HG02943 (cell line): ENCODE results near the gene NRL.

ENCODE experiments used
- ATAC-seq: cut with Tn5 transposase; IDR thresholded peaks from one replicate; pipeline ENCODE4 v1.9.1; 2021; ENCODE audit warnings: mild to moderate bottlenecking, low read depth, moderate library complexity; ENCODE audit not compliant: unreplicated experiment

The NRL gene

DNA sequence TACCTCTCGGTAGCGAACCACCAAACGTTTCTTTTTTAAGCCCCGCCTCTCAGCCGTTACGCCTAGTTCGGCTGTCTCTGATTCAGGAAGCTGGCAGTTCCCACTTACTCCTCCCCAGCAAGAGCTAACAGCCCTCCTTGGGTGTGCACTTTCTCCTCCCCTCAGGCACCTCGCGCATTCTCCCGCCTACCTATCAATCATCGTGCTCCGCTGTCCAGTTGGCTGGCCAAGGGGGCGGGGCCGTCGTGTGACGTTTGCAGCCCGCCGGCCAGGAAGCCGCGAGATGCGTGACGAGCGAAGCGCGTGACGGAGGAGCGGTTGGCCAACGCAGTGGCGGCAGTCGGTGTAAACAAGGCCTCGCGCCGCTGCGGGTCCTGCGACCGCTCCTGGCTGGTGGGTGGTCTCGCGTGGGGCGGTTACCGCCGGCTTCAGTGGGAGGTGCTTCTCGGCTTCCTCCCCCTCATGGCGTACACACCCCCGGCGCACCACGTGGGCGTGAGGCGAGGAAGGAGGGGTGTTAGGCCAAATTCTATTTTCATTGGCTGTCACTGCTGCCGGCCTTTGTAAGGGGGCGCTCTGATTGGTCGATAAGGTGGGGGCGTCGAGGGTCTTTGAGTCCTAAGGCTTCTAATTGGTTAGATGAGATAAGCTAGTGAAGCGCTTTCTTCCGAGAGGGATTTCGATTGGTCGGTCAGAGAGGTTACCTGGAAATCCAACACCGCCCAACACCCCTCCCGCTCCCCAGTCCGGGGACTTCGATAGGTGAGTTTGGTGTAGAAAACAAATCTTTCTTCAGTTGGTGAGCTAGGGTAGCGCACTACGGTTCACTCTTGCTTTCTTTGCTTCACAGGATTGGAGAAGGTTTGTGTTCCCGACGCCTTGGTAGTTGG is at the start of gene NRL, which contains the start of gene DCAF11:
NRL (minus strand) TSS at position 418 of the 890 bp plus-strand sequence. CDS start 32,101 bp downstream, outside the sequence.
DCAF11 (plus strand) TSS at position 246 of the 890 bp plus-strand sequence. CDS start 818 bp downstream, outside the sequence.
- peak; percentile 83 for ATAC-seq

DNA sequence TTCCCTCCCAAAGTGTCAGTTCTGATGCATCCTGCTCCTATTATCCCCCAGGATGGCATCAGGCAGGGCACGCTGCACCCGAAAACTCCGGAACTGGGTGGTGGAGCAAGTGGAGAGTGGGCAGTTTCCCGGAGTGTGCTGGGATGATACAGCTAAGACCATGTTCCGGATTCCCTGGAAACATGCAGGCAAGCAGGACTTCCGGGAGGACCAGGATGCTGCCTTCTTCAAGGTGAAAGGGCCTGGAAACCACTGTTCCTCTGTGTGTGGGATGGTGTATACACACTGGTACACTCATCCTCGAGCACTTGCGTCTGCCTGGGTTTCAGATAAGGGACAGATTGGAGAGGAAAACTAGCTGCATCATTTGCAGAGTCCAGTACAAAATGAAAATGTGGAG is 47.3 kb upstream of the NRL start:
- ATAC-seq, result no peak

DNA sequence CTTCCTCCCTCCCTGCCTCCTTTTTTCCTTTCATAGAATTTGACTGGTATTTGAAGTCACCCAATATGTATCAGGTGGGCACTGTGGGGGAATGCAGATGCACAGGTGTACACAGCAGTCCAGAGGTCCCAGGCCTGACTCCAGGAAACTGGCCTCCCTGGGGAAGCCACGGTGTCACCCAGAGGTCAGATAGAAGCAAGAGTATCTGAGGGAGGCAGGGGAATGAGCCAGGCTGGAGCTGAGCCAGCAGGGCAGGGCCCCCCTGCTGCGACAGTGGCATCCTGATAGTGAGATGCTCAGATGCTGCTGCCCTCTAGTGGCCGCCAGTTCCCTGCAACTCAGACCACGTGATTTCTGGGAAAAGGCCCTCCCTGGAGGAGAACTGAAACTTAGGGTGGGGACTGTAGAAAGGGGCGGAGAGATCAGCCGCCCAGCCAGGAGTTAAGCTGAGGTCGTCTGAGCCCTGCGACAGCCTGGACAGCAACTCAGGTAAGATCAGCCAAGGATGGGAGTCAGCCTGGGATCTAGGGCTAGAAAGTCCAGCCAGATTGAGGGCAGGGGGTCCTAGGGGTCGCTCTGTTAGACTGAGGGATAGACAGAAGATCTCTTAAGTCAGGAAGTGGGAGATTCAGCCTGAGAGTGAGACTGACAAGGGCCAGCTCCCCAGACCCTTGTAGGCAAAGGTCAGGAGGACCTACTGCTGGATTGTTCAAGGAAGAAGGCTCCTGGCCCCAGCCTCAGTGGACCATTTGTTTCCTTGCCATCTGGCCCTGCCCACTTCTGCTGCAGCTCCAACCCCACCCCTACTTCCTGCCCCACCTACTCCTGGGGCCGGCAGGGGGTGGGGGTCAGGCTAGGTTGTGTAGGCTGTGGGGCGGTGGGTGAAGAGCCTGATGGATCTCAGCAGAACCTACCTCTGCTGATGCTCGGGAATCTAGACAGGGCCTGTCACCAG is 46.4 kb upstream of the NRL start, which contains the start of gene IRF9:
IRF9 (plus strand) TSS at position 416 of the 955 bp plus-strand sequence. CDS start 880 bp downstream, outside the sequence.
- peak; percentile 80 for ATAC-seq

DNA sequence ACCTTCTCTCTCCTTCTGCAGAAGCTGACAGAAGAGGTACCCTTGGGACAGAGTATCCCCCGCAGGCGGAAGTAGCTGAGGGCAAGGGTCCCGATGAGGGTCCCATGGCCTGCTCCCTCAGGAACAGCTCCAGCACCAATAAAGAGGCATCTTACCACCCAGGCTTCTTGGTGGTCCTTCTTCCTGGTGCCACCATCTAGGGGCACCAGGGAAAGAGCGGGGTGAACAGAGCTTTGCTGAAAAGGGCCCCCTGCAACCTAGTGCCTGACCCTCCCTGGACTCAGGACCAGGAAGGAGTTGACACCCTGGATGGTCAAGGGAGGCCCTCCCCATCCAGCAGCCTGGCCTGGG is 45.7 kb upstream of the NRL start:
- ATAC-seq, result no peak

DNA sequence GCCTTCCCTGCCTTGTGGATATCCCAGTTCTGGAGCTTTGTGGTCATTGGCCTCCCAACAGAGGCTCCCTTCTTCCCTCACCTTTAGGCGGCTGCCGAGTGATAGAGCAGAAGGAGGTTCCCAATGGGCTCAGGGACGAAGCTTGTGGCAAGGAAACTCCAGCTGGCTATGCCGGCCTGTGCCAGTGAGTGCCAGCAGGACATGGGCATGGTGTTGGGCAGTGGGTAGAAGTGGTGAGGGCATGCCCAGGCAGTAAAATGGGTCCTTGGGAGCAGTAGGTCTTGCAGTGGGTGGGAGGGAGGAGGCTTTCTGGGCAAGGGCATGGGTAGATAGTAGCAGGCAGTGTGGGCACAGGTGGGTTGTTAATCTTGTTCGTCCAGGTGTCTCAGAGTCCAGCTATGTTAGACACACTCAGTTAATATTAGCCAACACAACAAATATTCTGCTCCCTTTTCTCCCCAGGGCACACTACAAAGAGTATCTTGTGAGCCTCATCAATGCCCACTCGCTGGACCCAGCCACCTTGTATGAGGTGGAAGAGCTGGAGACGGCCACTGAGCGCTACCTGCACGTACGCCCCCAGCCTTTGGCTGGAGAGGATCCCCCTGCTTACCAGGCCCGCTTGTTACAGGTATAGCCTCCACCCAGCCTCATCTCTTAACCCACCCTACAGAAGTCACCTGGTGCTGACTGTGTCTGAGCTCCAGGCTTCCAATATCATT is 45.2 kb upstream of the NRL start:
- ATAC-seq, result no peak

DNA sequence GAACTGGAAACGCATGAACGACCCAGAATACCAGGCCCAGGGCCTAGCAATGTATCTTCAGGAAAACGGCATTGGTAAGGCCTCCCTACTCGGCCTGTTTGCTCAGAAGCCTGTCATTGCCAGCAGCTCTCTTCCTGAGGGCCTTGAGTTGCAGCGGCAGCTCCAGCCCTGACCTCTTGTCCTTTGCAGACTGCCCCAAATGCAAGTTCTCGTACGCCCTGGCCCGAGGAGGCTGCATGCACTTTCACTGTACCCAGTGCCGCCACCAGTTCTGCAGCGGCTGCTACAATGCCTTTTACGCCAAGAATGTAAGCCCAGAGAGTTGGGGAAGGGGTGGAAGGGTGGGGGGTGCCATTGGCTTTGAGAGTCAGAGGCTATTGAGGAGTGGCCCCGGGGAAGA is 42.6 kb upstream of the NRL start:
- no peak for ATAC-seq

DNA sequence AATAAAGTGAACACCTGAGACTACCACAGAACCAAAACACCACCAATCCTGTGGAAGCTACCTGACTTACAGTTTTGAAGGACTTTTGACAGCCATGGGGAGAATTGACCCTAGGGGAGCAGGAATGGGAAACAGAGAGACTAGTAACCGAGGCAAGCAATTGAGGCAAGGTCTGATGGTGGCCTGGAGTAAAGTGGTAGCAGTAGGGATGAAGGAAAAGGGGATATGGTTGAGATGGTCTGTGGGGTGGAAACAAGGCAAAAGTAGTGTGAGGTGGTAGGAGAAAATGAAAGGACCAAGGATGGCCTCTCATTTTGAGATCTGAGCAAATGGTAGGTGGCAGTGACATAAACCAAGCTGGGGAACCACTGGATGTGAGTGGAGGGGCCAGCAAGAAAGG is 42.1 kb upstream of the NRL start:
- no peak for ATAC-seq

DNA sequence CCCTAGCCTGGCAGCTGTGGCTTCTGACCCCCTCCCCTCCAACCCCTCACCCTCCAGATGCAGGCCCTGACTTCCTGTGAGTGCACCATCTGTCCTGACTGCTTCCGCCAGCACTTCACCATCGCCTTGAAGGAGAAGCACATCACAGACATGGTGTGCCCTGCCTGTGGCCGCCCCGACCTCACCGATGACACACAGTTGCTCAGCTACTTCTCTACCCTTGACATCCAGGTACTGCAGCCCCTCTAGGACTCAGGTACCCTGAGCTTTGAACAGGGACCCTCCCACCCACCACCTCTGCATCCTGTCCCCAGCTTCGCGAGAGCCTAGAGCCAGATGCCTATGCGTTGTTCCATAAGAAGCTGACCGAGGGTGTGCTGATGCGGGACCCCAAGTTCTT is 40.4 kb upstream of the NRL start:
- ATAC-seq, result no peak

DNA sequence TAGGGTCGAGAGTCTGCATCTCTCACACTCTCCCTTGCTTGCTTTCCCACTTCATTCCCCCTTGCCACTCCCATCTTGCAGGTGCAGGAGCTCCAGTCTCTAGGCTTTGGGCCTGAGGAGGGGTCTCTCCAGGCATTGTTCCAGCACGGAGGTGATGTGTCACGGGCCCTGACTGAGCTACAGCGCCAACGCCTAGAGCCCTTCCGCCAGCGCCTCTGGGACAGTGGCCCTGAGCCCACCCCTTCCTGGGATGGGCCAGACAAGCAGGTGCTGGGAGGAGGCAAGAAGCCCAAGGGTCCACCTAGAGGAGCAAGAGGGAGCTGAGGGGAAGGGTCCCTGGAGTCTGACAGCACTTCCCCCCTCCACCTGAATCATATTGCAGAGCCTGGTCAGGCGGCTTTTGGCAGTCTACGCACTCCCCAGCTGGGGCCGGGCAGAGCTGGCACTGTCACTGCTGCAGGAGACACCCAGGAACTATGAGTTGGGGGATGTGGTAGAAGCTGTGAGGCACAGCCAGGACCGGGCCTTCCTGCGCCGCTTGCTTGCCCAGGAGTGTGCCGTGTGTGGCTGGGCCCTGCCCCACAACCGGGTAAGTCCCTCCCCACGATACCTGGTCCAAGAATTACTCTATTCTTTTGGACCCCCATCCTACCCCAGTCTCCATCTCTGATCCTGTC is 36.8 kb upstream of the NRL start:
- ATAC-seq, result no peak

DNA sequence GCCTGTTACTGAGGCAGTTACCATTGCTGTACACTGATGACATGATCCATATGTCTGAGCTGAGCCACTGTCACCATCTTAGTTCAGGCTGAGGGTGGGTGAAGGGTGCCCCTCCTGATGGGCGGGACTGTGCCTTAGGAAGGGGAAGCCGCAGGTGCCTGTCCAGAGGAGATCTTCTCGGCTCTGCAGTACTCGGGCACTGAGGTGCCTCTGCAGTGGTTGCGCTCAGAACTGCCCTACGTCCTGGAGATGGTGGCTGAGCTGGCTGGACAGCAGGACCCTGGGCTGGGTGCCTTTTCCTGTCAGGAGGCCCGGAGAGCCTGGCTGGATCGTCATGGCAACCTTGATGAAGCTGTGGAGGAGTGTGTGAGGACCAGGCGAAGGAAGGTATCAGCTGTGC is 36.2 kb upstream of the NRL start:
- ATAC-seq, result no peak

DNA sequence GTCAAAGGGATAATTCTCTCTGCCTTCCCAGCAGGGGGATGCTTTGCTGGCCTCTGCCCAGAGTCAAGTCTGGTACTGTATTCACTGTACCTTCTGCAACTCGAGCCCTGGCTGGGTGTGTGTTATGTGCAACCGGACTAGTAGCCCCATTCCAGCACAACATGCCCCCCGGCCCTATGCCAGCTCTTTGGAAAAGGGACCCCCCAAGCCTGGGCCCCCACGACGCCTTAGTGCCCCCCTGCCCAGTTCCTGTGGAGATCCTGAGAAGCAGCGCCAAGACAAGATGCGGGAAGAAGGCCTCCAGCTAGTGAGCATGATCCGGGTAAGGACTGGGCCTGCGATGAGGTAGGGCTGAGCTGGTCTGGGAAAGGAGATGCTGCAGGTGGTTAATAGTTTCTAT is 35.8 kb upstream of the NRL start:
- ATAC-seq, result no peak

DNA sequence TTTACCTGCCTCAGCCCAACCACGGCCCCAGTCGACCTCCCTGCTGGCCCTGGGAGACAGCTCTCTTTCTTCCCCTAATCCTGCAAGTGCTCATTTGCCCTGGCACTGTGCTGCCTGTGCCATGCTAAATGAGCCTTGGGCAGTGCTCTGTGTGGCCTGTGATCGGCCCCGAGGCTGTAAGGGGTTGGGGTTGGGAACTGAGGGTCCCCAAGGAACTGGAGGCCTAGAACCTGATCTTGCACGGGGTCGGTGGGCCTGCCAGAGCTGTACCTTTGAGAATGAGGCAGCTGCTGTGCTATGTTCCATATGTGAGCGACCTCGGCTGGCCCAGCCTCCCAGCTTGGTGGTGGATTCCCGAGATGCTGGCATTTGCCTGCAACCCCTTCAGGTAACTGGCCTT is 35.3 kb upstream of the NRL start:
- ATAC-seq, result no peak

DNA sequence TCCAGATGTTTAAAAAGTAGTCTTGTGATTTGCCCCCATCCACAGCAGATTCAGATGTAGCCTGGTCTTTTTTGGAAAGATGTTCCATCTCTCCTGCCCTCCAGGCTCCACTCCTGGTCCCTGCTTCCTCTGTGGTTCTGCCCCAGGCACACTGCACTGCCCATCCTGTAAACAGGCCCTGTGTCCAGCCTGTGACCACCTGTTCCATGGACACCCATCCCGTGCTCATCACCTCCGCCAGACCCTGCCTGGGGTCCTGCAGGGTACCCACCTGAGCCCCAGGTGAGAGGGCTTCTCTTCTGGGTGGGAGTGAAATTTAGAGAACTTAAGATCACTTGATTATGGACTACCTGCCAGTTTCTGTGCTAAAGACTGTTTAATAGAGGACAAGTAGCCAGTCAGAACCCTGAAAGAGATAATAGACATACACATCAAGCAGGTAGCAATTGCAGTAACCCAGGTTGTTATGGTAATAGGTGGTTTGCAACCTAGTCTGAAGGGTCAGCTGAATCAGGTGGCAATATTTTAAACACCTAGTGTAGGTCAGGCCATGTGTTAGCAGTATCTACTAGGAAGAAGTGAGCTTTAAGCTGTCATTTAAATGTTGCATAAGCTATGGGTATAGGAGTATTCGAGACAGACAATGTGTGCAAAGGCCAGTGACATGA is 34.7 kb upstream of the NRL start:
- ATAC-seq, result no peak

DNA sequence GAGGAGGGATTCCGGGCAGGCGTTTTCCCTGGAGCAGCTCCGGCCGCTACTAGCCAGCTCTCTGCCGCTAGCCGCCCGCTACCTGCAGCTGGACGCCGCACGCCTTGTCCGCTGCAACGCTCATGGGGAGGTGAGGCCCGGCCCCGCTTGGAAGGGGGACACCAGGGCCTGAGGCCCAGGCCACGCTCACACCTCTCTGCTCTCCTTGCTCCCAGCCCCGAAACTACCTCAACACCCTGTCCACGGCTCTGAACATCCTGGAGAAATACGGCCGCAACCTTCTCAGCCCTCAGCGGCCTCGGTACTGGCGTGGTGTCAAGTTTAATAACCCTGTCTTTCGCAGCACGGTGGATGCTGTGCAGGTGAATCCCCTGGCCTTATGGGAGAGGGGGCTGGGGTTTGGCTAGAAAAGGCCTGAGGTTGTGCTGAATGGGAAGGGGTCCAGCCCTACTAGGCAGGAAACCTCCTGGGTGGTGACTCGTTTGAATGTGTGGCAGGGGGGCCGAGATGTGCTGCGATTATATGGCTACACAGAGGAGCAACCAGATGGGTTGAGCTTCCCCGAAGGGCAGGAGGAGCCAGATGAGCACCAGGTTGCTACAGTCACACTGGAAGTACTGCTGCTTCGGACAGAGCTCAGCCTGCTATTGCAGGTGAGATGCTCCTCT is 33.1 kb upstream of the NRL start:
- ATAC-seq, result no peak

DNA sequence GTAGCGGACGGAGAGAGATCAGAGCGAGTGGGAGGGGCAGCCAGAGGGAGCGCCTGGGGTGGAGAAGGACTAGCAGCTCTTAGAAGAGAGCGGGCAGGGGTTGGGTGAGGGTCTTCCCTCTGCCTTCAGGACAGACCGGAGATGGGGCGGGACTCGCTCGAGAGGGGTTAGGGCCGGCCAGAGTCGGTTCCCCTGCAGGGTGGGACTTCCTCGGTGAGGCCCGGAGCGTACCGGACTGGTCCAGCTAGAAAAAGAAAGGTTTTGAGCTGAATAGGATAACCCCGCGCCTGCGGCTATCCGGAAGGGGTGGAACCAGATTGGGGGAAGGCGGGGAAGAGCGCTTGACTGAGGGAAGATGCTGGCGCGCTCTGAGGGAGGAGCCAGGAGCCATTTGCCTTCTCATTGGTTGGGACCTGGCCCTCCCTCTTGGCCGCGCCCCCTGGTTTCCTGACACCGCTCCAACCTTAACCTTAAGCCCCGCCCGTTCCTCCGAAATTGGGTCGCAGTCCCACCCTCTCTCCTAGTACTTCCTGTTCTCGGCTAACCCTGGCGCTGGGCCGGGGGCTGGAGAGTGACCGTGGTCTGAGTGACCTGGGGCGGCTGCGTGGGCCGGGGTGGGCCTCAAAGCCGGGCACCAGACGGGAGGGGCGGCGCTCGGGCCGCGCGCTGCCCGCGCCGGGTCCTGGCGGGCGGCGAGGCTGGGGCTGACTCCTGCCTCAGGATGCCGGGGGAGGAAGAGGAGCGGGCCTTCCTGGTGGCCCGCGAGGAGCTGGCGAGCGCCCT is 32.4 kb upstream of the NRL start, which contains the start of gene RNF31:
RNF31 (plus strand) TSS at position 521 of the 783 bp plus-strand sequence; CDS start at position 722, 201 bp downstream.
- peak; percentile 80 for ATAC-seq

DNA sequence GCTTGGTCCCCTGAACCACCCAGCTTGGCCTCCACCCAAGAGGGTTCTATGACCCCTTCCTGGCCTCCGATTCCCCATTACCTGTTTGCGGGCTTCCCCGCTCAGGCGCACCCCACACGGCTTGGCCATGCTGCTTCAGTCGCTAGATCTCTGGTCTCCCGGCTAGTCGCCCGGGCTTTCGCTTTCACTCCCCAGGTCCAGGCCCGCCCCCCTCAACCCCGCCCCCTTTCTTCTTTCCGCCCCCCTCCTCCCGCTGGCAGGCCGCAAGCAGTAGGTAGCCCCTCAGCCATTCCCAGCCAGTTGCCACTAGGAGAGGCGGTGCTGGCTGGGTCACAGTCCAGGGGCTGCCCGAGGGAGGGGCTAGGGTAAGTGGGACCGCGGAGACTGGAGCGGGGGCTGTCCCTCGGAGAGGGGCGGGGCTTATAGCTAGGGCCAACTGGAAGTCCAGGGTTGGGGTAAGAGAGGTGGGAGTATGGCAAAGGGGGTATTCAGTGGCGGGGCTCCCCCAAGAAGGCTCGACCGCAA is 31.8 kb upstream of the NRL start, which contains the start of gene PSME2:
PSME2 (minus strand) TSS at position 158 of the 525 bp plus-strand sequence; CDS start at position 129, 29 bp downstream.
- ATAC-seq, result peak; percentile 55

DNA sequence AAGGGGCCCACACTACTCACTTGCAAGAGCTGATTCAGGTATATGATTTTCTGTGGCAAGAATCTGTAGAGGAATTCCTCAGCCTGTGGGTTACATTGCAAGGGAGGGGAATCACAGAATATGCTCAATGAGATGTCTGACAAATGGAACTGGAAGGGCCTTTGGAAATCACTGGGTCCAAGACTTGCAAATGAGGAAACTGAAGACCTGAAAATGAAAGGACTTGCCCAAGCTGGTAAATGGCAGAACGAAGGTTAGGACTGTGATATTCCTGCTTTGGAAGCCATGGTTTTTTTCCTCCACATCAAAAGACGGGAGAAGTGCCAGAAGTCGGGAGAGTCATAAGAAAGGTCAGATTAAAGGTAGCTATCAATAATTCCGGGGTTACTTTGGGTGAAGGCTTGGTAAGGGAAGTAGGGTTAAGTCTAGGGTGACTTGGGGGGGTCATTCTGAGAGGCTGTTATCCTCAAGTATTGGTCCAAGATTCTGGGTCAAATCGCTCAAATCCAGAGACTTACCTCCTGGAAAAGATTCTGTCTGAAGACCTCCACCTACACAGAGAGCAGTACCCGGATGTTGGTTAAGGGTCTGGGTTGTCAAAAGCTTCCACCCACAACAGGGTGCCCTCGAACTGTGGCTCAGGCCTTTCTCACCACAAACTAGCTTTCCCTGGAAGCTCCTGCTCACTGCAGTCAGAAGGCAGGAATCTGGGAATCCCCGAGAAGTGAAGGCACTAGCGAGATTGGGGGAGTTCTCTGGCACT is 31.1 kb upstream of the NRL start:
- ATAC-seq, result no peak
